Left ventricle myocardium inferior (tissue), 1 donor: Measurements from ENCODE around the gene DCUN1D2. TPM values are rescaled to one million over a fixed set of nuclear protein-coding genes. Genes with fewer than 3 reads are reported as not detected.

Source experiments
- DNase-seq: peaks from one replicate; pipeline ENCODE4 v3.0.0-alpha.2; 2020
- H3K27ac ChIP-seq: fragments of 200-600 bp; replicated peaks from 2 replicates; pipeline ENCODE4 v1.8.0; 2021
- H3K27me3 ChIP-seq: fragments of 200-600 bp; 2 replicates; pipeline ENCODE4 v1.8.0; 2021; ENCODE audit warnings: low read depth
- H3K36me3 ChIP-seq: fragments of 200-600 bp; 2 replicates; pipeline ENCODE4 v1.8.0; 2021
- H3K4me1 ChIP-seq: fragments of 200-600 bp; 2 replicates; pipeline ENCODE4 v1.8.0; 2021
- H3K4me3 ChIP-seq: fragments of 200-600 bp; 2 replicates; pipeline ENCODE4 v1.8.0; 2021; ENCODE audit warnings: mild to moderate bottlenecking, moderate library complexity
- H3K9me3 ChIP-seq: fragments of 200-600 bp; replicated peaks from 2 replicates; pipeline ENCODE4 v1.8.0; 2021
- CTCF ChIP-seq: fragments of 200-600 bp; IDR thresholded peaks from 2 replicates; pipeline ENCODE4 v1.8.0; 2021; ENCODE audit warnings: antibody characterized with exemption, mild to moderate bottlenecking, borderline replicate concordance
- intact Hi-C: fragments of 100-400 bp; cut with micrococcal nuclease; formaldehyde crosslinking; loops from one replicate; pipeline ENCODE4 v1.11.0; 2022
- total RNA-seq: library from RNA; stranded (reverse); fragmentation: NEBNext Ultra II Directional; extraction: Animal tissue kit (Norgen Biotek cat#: 25700); gene quantifications from one replicate; pipeline ENCODE4 v1.2.1, GENCODE V29; 2021
- donor health status: DM: no; HTN: yes; CAD: no; lungs with severe emphysema.

The DCUN1D2 gene
- total RNA-seq, 1 donor from 2014 or later = 196 TPM

- H3K4me1 ChIP-seq = peaks cover 24% of the 10 kb centered on the region
- TF ChIP-seq CTCF = no peak
- H3K4me3 ChIP-seq = no peak overlapping the region
- peaks cover 45% of the 10 kb centered on the region for H3K36me3 ChIP-seq
- no peak for DNase-seq
- no peak overlapping the region for H3K27ac ChIP-seq
- intact Hi-C loops = no loop called here
- H3K9me3 ChIP-seq = no peaks in the 10 kb centered on the region
- no peaks in the 10 kb centered on the region for H3K27me3 ChIP-seq
These were observed 19.5 kb upstream of the DCUN1D2 start for GRCh38 chr13:113509989-113510388.

GRCh38 chr13:113508521-113509254, 18.2 kb upstream of the DCUN1D2 start:
- TF ChIP-seq CTCF = no peak
- no peak overlapping the region for H3K27ac ChIP-seq
- H3K4me1 ChIP-seq = peaks cover 24% of the 10 kb centered on the region
- no peak overlapping the region for H3K4me3 ChIP-seq
- no peaks in the 10 kb centered on the region for H3K9me3 ChIP-seq
- DNase-seq = no peak
- intact Hi-C loops = no loop called here
- peaks cover 45% of the 10 kb centered on the region for H3K36me3 ChIP-seq
- no peaks in the 10 kb centered on the region for H3K27me3 ChIP-seq

GRCh38 chr13:113507505-113508345, 17.2 kb upstream of the DCUN1D2 start:
- Histone ChIP-seq H3K4me3 (no peak overlapping the region), H3K36me3 (peaks cover 49% of the 10 kb centered on the region), H3K27ac (no peak overlapping the region), H3K4me1 (peaks cover 27% of the 10 kb centered on the region), H3K27me3 (no peaks in the 10 kb centered on the region), H3K9me3 (no peaks in the 10 kb centered on the region)
- TF ChIP-seq CTCF = no peak
- intact Hi-C loops = no loop called here
- DNase-seq = no peak

GRCh38 chr13:113506871-113507388, 16.4 kb upstream of the DCUN1D2 start:
- Histone ChIP-seq H3K27ac (no peak overlapping the region), H3K4me3 (no peak overlapping the region), H3K36me3 (peaks cover 57% of the 10 kb centered on the region), H3K4me1 (peaks cover 34% of the 10 kb centered on the region), H3K27me3 (no peaks in the 10 kb centered on the region), H3K9me3 (no peaks in the 10 kb centered on the region)
- no peak for DNase-seq
- no peak for TF ChIP-seq CTCF
- intact Hi-C loops = no loop called here

- H3K4me1 ChIP-seq = peaks cover 42% of the 10 kb centered on the region
- no peaks in the 10 kb centered on the region for H3K27me3 ChIP-seq
- H3K4me3 ChIP-seq = no peak overlapping the region
- TF ChIP-seq CTCF = no peak
- no peak overlapping the region for H3K27ac ChIP-seq
- intact Hi-C loops = no loop called here
- no peaks in the 10 kb centered on the region for H3K9me3 ChIP-seq
- H3K36me3 ChIP-seq = peaks cover 58% of the 10 kb centered on the region
- no peak for DNase-seq
These were observed 15.6 kb upstream of the DCUN1D2 start for GRCh38 chr13:113506025-113506685.
